Left lung (tissue), 10 donors: ENCODE results near the gene VPS4A. TPM values are rescaled to one million over a fixed set of nuclear protein-coding genes. Genes with fewer than 3 reads are reported as not detected.

Source experiments
- ATAC-seq: fragments of 200-7000 bp; cut with Tn5 transposase; one replicate; pipeline ENCODE4 v1.9.1; 2020; ENCODE audit warnings: moderate library complexity
- DNase-seq, 4 donors: peaks; one replicate each; pipeline ENCODE4 v3.0.0-alpha.2; 2013 to 2020
- H3K27ac ChIP-seq, 2 donors: fragments of 200-600 bp; sonication (generic) in 1 of 2; one replicate each; pipeline versions ENCODE4 v1.5.0 to v1.8.0; 2020 to 2021
- H3K27me3 ChIP-seq, 2 donors: fragments of 200-600 bp; sonication (generic) in 1 of 2; one replicate each; pipeline versions ENCODE4 v1.5.0 to v1.8.0; 2020 to 2021
- H3K36me3 ChIP-seq, 2 donors: fragments of 200-600 bp; sonication (generic) in 1 of 2; one replicate each; pipeline versions ENCODE4 v1.5.0 to v1.8.0; 2020 to 2021
- H3K4me1 ChIP-seq, 2 donors: fragments of 200-600 bp; one replicate each; pipeline ENCODE4 v1.8.0; 2021
- H3K4me3 ChIP-seq, 2 donors: fragments of 200-600 bp; sonication (generic) in 1 of 2; one replicate each; pipeline versions ENCODE4 v1.5.0 to v1.8.0; 2020 to 2021; ENCODE audit warnings: mild to moderate bottlenecking in 1 of 2
- H3K9me3 ChIP-seq, 2 donors: fragments of 200-600 bp; sonication (generic) in 1 of 2; one replicate each; pipeline versions ENCODE4 v1.5.0 to v1.8.0; 2020 to 2021
- intact Hi-C, 2 donors: fragments of 100-400 bp; cut with DNase I; formaldehyde crosslinking; loops; one replicate each; pipeline versions ENCODE4 v1.11.2 to v1.14.2; 2022
- polyA plus RNA-seq, 6 donors: library from polyadenylated mRNA; unstranded; fragments of 120-200 nt; gene quantifications; one replicate each; pipeline ENCODE4 v1.2.1, GENCODE V29; 2013; ENCODE audit not compliant: insufficient read length in 6 of 6
- total RNA-seq, 2 donors: library from RNA; stranded (reverse); fragmentation: NEBNext Ultra II Directional; extraction: Animal tissue kit (Norgen Biotek cat#: 25700); gene quantifications; one replicate each; pipeline ENCODE4 v1.2.1, GENCODE V29; 2021
- TF ChIP-seq, protein P1 (sequence below), 2 donors: fragments of 200-600 bp; sonication (generic) in 1 of 2; IDR thresholded peaks; one replicate each; pipeline versions ENCODE4 v1.5.0 to v1.8.0; 2021; ENCODE audit warnings: antibody characterized with exemption in 2 of 2
- donor health status: DM: no; HTN: yes; CAD: no.
- donor health status: DM: no; HTN: no; CAD: no.

VPS4A gene
- total and polyA plus RNA-seq, 8 donors: 20.6 to 54.9 (median 45.8) TPM

DNA sequence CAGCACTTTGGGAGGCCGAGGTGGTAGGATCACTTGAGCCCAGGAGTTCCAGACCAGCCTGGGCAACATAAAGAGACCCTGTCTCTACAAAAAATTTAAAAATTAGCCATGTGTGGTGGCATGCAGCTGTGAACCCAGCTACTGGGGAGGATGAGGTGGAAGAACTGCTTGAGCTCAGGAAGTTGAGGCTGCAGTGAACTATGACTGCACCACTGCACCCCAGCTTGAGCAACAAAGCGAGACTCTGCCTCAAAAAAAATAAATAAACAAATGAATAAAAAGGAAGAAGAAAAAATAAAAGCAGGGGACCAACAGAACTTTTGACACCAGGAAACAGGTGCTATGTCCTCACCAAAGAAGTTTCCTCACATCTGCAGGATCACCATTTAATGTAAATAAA, 60.4 kb downstream of the VPS4A start:
- no peak overlapping the region for H3K27ac ChIP-seq
- DNase-seq: no peak
- no peak overlapping the region for H3K4me3 ChIP-seq
- TF ChIP-seq, protein P1, sequence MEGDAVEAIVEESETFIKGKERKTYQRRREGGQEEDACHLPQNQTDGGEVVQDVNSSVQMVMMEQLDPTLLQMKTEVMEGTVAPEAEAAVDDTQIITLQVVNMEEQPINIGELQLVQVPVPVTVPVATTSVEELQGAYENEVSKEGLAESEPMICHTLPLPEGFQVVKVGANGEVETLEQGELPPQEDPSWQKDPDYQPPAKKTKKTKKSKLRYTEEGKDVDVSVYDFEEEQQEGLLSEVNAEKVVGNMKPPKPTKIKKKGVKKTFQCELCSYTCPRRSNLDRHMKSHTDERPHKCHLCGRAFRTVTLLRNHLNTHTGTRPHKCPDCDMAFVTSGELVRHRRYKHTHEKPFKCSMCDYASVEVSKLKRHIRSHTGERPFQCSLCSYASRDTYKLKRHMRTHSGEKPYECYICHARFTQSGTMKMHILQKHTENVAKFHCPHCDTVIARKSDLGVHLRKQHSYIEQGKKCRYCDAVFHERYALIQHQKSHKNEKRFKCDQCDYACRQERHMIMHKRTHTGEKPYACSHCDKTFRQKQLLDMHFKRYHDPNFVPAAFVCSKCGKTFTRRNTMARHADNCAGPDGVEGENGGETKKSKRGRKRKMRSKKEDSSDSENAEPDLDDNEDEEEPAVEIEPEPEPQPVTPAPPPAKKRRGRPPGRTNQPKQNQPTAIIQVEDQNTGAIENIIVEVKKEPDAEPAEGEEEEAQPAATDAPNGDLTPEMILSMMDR (IDR thresholded peaks at IDR 0.05): no peak
- ATAC-seq: no peak
- peaks cover 0 to 66% of the 10 kb centered on the region in 2 donors for H3K36me3 ChIP-seq
- H3K9me3 ChIP-seq: no peaks in the 10 kb centered on the region
- no peaks in the 10 kb centered on the region for H3K27me3 ChIP-seq
- H3K4me1 ChIP-seq: no peaks in the 10 kb centered on the region
- intact Hi-C loops: no loop called here

DNA sequence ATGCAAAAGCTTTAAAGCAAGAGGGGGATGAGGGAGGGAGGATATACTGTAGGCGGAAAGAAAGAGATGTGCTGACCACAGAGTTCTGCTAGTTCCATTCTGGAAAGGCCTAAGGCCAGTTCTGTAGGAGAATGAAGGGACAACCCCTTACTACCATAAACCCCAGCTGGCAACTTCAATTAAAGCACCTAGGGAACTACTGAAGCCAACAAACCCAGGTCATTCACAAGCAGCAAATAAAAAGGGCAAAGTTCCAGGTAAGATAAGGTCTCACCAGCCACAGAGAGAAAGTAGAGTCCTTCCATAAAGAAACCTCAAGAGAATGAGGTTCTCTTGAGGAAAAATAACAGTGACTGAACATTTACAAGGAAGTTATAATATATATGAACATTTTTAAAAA, 61.9 kb downstream of the VPS4A start:
- Histone ChIP-seq H3K4me1 (no peaks in the 10 kb centered on the region), H3K27me3 (no peaks in the 10 kb centered on the region), H3K27ac (no peak overlapping the region), H3K36me3 (peaks cover 0 to 59% of the 10 kb centered on the region in 2 donors), H3K9me3 (no peaks in the 10 kb centered on the region), H3K4me3 (no peak overlapping the region)
- DNase-seq: no peak
- ATAC-seq: no peak
- intact Hi-C loops: no loop called here
- TF ChIP-seq, protein P1 (IDR thresholded peaks at IDR 0.05): no peak

Other genes starting within 250 kb of the VPS4A start
- 10 to 100 TPM; 13.3 to 40.2 TPM for gene HAS3, start 205.7 kb upstream of the VPS4A start, total RNA-seq
- gene HAS3, start 205.7 kb upstream of the VPS4A start, polyA plus RNA-seq: 100 to 1,000 TPM; 117 to 202 (median 167) TPM
- 10 to 100 TPM; 93.4 to 94.1 TPM for gene CHTF8, start 178.8 kb upstream of the VPS4A start, total RNA-seq
- gene CHTF8, start 178.8 kb upstream of the VPS4A start, polyA plus RNA-seq: 100 to 1,000 TPM; 117 to 142 (median 128) TPM
- 10 to 100 TPM; 24.7 to 45.5 TPM for gene UTP4, start 178.7 kb upstream of the VPS4A start, total RNA-seq
- gene UTP4, start 178.7 kb upstream of the VPS4A start, polyA plus RNA-seq: 10 to 100 TPM; 44.8 to 51.1 (median 47.1) TPM
- gene SNTB2, start 124.2 kb upstream of the VPS4A start, total RNA-seq: 10 to 100 TPM; 38.4 to 47.3 TPM
- 10 to 100 TPM; 22.8 to 26.0 (median 23.9) TPM for gene SNTB2, start 124.2 kb upstream of the VPS4A start, polyA plus RNA-seq
- 10 to 100 TPM in 1 of 2 donors, 1 to 10 TPM in 1; 8.7 to 16.3 TPM for gene PDF, start 19.2 kb downstream of the VPS4A start, total RNA-seq
- 1 to 10 TPM; 2.0 to 6.7 (median 5.3) TPM for gene PDF, start 19.2 kb downstream of the VPS4A start, polyA plus RNA-seq
- 10 to 100 TPM; 29.9 to 34.3 TPM for gene COG8, start 28.2 kb downstream of the VPS4A start, total RNA-seq
- 10 to 100 TPM; 23.9 to 36.1 (median 32.9) TPM for gene COG8, start 28.2 kb downstream of the VPS4A start, polyA plus RNA-seq
- 10 to 100 TPM; 17.4 to 25.8 TPM for gene NIP7, start 28.4 kb downstream of the VPS4A start, total RNA-seq
- 10 to 100 TPM; 24.7 to 35.5 (median 30.8) TPM for gene NIP7, start 28.4 kb downstream of the VPS4A start, polyA plus RNA-seq
- 1 to 10 TPM; 1.2 to 4.2 TPM for gene TMED6, start 40.4 kb downstream of the VPS4A start, total RNA-seq
- gene TMED6, start 40.4 kb downstream of the VPS4A start, polyA plus RNA-seq: 1 to 10 TPM; 2.6 to 5.0 (median 3.4) TPM
- 10 to 100 TPM; 24.1 to 26.5 TPM for gene TERF2, start 74.7 kb downstream of the VPS4A start, total RNA-seq
- gene TERF2, start 74.7 kb downstream of the VPS4A start, polyA plus RNA-seq: 10 to 100 TPM; 34.6 to 45.3 (median 38.7) TPM
- 100 to 1,000 TPM; 102 to 117 TPM for gene CYB5B, start 113.3 kb downstream of the VPS4A start, total RNA-seq
- 100 to 1,000 TPM; 101 to 119 (median 107) TPM for gene CYB5B, start 113.3 kb downstream of the VPS4A start, polyA plus RNA-seq